MM.1S (cell line): ENCODE measurements around the gene TRMU.

ENCODE experiments used
- EZH2 ChIP-seq: fragments of 300-600 bp; sonication (generic); optimal IDR thresholded peaks from 2 replicates; pipeline ENCODE3; 2017; ENCODE audit warnings: low read depth, mild to moderate bottlenecking, antibody characterized with exemption, low read length, mixed read lengths
- EZH2phosphoT487 ChIP-seq: fragments of 300-600 bp; sonication (generic); IDR thresholded peaks from 2 replicates; pipeline ENCODE4 v1.6.1; 2018; ENCODE audit warnings: antibody characterized with exemption, low read length
- TF ChIP-seq, protein P1 (sequence below): fragments of 300-600 bp; sonication (generic); IDR thresholded peaks from 2 replicates; pipeline ENCODE4 v1.5.1; 2016; ENCODE audit warnings: antibody characterized with exemption, low read length, mixed read lengths

DNA sequence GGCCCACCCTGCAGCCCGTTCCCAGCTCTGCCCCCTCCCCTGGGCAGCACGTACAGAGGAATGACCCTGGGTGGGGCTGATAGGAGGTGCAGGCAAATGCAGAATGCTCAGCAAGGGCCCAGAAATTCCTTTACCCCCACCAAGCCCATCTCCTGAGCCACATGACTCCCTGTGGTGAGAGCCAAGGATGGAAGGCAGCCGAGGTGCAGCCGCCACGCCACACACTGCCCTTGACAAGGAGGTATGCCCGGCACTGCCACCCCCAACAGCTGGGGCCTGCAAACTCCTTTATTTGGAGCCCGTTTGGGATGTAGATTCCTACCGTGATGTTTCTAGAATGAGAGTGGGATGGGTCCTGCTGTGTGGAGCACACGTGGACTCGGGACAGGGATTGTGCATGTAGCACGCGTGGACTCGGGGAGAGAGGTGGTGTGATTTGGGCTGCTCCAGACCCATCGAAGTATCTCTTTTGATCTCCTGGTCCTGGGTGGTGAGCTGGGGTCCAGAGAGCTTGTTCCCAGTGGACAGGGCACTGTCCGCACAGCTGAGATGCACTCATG is 25.9 kb upstream of the TRMU start:
- no peak for TF ChIP-seq EZH2
- TF ChIP-seq, protein P1, sequence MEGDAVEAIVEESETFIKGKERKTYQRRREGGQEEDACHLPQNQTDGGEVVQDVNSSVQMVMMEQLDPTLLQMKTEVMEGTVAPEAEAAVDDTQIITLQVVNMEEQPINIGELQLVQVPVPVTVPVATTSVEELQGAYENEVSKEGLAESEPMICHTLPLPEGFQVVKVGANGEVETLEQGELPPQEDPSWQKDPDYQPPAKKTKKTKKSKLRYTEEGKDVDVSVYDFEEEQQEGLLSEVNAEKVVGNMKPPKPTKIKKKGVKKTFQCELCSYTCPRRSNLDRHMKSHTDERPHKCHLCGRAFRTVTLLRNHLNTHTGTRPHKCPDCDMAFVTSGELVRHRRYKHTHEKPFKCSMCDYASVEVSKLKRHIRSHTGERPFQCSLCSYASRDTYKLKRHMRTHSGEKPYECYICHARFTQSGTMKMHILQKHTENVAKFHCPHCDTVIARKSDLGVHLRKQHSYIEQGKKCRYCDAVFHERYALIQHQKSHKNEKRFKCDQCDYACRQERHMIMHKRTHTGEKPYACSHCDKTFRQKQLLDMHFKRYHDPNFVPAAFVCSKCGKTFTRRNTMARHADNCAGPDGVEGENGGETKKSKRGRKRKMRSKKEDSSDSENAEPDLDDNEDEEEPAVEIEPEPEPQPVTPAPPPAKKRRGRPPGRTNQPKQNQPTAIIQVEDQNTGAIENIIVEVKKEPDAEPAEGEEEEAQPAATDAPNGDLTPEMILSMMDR, result no peak
- no peak for TF ChIP-seq EZH2phosphoT487
